HepG2 (cell line): ENCODE measurements around the gene FMNL2. TPM values are rescaled to one million over a fixed set of nuclear protein-coding genes. Genes with fewer than 3 reads are reported as not detected.
A peak's percentile ranks its signal among the peaks of the same experiment; 100 is the strongest.

Experiments used
- BCL6 ChIP-seq: IDR thresholded peaks from 2 replicates; pipeline ENCODE4 v1.6.1; 2016; ENCODE audit warnings: missing genetic modification reagents, missing compliant biosample characterization
- CEBPB ChIP-seq: IDR thresholded peaks from 2 replicates; pipeline ENCODE4 v1.6.1; 2011; ENCODE audit warnings: low read depth, low read length, improper control_type of control experiment, borderline replicate concordance
- CREM ChIP-seq, 2 experiments: sonication (generic) in 1 of 2; formaldehyde crosslinking in 1 of 2; IDR thresholded peaks; 2 replicates each; pipeline versions ENCODE4 v1.4.0 to v1.6.1; 2016 to 2020; ENCODE audit warnings: antibody characterized with exemption in 1 of 2, mild to moderate bottlenecking in 1 of 2, missing genetic modification reagents in 1 of 2
- EP300 ChIP-seq, 3 experiments: sonication (generic) in 1 of 3; formaldehyde crosslinking in 1 of 3; IDR thresholded peaks; 2 replicates each; pipeline versions ENCODE4 v1.5.1 to v1.6.1; 2011 to 2020; ENCODE audit warnings: low read depth in 2 of 3, low read length in 2 of 3, borderline replicate concordance in 1 of 3, improper control_type of control experiment in 1 of 3, mild to moderate bottlenecking in 1 of 3, missing genetic modification reagents in 1 of 3, moderate library complexity in 1 of 3
- FOXA1 ChIP-seq, 2 experiments: fragments of 450-650 bp in 1 of 2; sonication (generic) in 1 of 2; formaldehyde crosslinking in 1 of 2; IDR thresholded peaks; 2 replicates each; pipeline versions ENCODE4 v1.4.0 to v1.6.1; 2016 to 2020; ENCODE audit warnings: missing genetic modification reagents in 1 of 2
- FOXK2 ChIP-seq: fragments of 450-650 bp; IDR thresholded peaks from 2 replicates; pipeline ENCODE4 v1.6.1; 2016
- FOXP4 ChIP-seq: sonication (generic); formaldehyde crosslinking; IDR thresholded peaks from 2 replicates; pipeline ENCODE4 v1.4.0; 2020; ENCODE audit warnings: missing genetic modification reagents
- GFI1 ChIP-seq: sonication (generic); formaldehyde crosslinking; IDR thresholded peaks from 2 replicates; pipeline ENCODE4 v1.5.0; 2020; ENCODE audit warnings: missing genetic modification reagents, mild to moderate bottlenecking, borderline replicate concordance
- HMG20A ChIP-seq: IDR thresholded peaks from 2 replicates; pipeline ENCODE4 v1.6.1; 2016; ENCODE audit warnings: borderline replicate concordance
- HOXA5 ChIP-seq: sonication (generic); formaldehyde crosslinking; IDR thresholded peaks from 2 replicates; pipeline ENCODE4 v1.4.0; 2020; ENCODE audit warnings: missing genetic modification reagents
- MAFF ChIP-seq: IDR thresholded peaks from 2 replicates; pipeline ENCODE4 v1.6.1; 2011; ENCODE audit warnings: low read depth, low read length, improper control_type of control experiment
- MAZ ChIP-seq, 2 experiments: sonication (generic) in 1 of 2; formaldehyde crosslinking in 1 of 2; IDR thresholded peaks; 2 replicates each; pipeline versions ENCODE4 v1.5.0 to v1.6.1; 2012 to 2020; ENCODE audit warnings: low read depth in 2 of 2, mild to moderate bottlenecking in 2 of 2, borderline replicate concordance in 1 of 2, improper control_type of control experiment in 1 of 2, low read length in 1 of 2, missing genetic modification reagents in 1 of 2, moderate library complexity in 1 of 2
- PAXIP1 ChIP-seq: sonication (generic); formaldehyde crosslinking; conservative IDR thresholded peaks from 2 replicates; pipeline ENCODE4 v1.4.0; 2020; ENCODE audit warnings: mild to moderate bottlenecking, missing genetic modification reagents, moderate library complexity
- RFXAP ChIP-seq: sonication (generic); formaldehyde crosslinking; IDR thresholded peaks from 2 replicates; pipeline ENCODE4 v1.4.0; 2020; ENCODE audit warnings: missing genetic modification reagents, borderline replicate concordance
- TEAD3 ChIP-seq: optimal IDR thresholded peaks from 2 replicates; pipeline ENCODE3; 2016; ENCODE audit warnings: borderline replicate concordance
- ZBTB21 ChIP-seq: sonication (generic); formaldehyde crosslinking; IDR thresholded peaks from 2 replicates; pipeline ENCODE4 v1.4.0; 2020; ENCODE audit warnings: missing genetic modification reagents
- ZNF124 ChIP-seq: sonication (generic); formaldehyde crosslinking; IDR thresholded peaks from 2 replicates; pipeline ENCODE4 v1.4.0; 2020; ENCODE audit warnings: missing genetic modification reagents
- ZNF710 ChIP-seq: sonication (generic); formaldehyde crosslinking; IDR thresholded peaks from 2 replicates; pipeline ENCODE4 v1.5.0; 2020; ENCODE audit warnings: mild to moderate bottlenecking, missing genetic modification reagents, borderline replicate concordance
- ZNF790 ChIP-seq: sonication (generic); formaldehyde crosslinking; IDR thresholded peaks from 2 replicates; pipeline ENCODE4 v1.8.0; 2022; ENCODE audit warnings: missing genetic modification reagents, mild to moderate bottlenecking, borderline replicate concordance
- polyA plus RNA-seq, 8 experiments: library from polyadenylated mRNA; depleted of rRNA in 3 of 8; stranded (reverse) in 7 of 8; unstranded in 1 of 8; fragments of >200 nt; fragmentation: Illumina TruSeq in 4 of 8; extraction: Trizol in 4 of 8; gene quantifications; 2 replicates each; pipeline versions ENCODE4 v1.2.1 to v1.2.3, GENCODE V29; 2011 to 2016; ENCODE audit warnings: low read depth in 4 of 8, missing spikeins in 1 of 8, mixed read lengths in 1 of 8; ENCODE audit not compliant: insufficient read depth in 1 of 8
- total RNA-seq, 5 experiments: library from RNA; depleted of rRNA; stranded (reverse); fragments of >200 nt; fragmentation: Illumina TruSeq; extraction: Trizol; gene quantifications; 2 replicates each; pipeline ENCODE4 v1.2.3, GENCODE V29; 2016; ENCODE audit warnings: low read depth in 1 of 5

Gene FMNL2
- total and polyA plus RNA-seq, 2 of the 13 experiments (the other 11 are each of a cell fraction or from before 2014, with no cell fraction given) = 66.5 to 67.7 TPM

GRCh38 chr2:152359573-152360363 lies 24.8 kb downstream of the FMNL2 start (continued):
- no peak for TF ChIP-seq HOXA5 (CRISPR knock-in tag)
- peak; percentile 38 for TF ChIP-seq TEAD3 (CRISPR knock-in tag)
- no peak for TF ChIP-seq ZNF790 (CRISPR knock-in tag)
- TF ChIP-seq FOXA1 (IDR thresholded peaks at IDR 0.05) = no peak
- TF ChIP-seq FOXA1 (CRISPR knock-in tag; IDR thresholded peaks at IDR 0.05) = peak; percentile 59
- no peak for TF ChIP-seq RFXAP
- peak; percentile 62; the same call in 1 of the 2 replicates for TF ChIP-seq ZBTB21 (CRISPR knock-in tag)
- TF ChIP-seq BCL6 (CRISPR knock-in tag) = peak; percentile 80
- 0 out of 2 replicates have a peak, but pooled peaks have one; percentile 8 for TF ChIP-seq CEBPB
- TF ChIP-seq CREM (IDR thresholded peaks at IDR 0.05) = peak; percentile 84
- no peak for TF ChIP-seq CREM (CRISPR knock-in tag; IDR thresholded peaks at IDR 0.05)
- TF ChIP-seq FOXK2 = no peak
- peak in 1 of 2 experiments; percentile 84; a peak in 2 of 4 replicates for TF ChIP-seq EP300 (IDR thresholded peaks at IDR 0.05; ENCODE audit: low read depth in 2 of 2, low read length in 2 of 2)
- TF ChIP-seq EP300 (CRISPR knock-in tag; IDR thresholded peaks at IDR 0.05; ENCODE audit: borderline replicate concordance) = no peak
- no peak for TF ChIP-seq MAFF
- peak; percentile 64; the same call in 1 of the 2 replicates for TF ChIP-seq ZNF710 (CRISPR knock-in tag)
- TF ChIP-seq HMG20A (CRISPR knock-in tag) = peak; percentile 58
- peak; percentile 43; the same call in 1 of the 2 replicates for TF ChIP-seq PAXIP1 (CRISPR knock-in tag)
- no peak for TF ChIP-seq MAZ (IDR thresholded peaks at IDR 0.05; ENCODE audit: borderline replicate concordance, low read depth, low read length)
- TF ChIP-seq MAZ (CRISPR knock-in tag; IDR thresholded peaks at IDR 0.05; ENCODE audit: low read depth) = no peak
- peak; percentile 72 for TF ChIP-seq FOXP4 (CRISPR knock-in tag)
- no peak for TF ChIP-seq ZNF124 (CRISPR knock-in tag)
- peak; percentile 42; the same call in 1 of the 2 replicates for TF ChIP-seq GFI1 (CRISPR knock-in tag)
